ENCODE measurements around the gene TSPAN1.

DNA sequence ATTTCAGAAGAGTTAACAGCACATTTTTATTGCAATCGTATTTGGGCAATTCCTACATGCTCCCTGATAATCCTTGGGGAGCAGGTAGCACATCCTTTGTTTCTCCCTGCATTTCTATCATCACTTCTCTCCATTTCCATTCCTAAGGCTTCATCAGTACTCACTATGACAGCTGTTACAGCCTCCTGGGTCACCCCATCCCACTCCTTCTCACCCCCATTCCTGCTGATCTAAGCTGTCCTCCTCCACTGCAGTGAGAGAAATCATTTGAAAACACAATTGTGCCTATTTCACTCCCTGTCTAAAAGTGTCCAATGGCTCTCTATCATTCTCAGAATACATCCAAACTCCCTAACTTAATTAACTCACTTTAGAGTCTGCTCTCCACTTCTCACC, 17.0 kb upstream of the TSPAN1 start:
- TF ChIP-seq, protein P1, sequence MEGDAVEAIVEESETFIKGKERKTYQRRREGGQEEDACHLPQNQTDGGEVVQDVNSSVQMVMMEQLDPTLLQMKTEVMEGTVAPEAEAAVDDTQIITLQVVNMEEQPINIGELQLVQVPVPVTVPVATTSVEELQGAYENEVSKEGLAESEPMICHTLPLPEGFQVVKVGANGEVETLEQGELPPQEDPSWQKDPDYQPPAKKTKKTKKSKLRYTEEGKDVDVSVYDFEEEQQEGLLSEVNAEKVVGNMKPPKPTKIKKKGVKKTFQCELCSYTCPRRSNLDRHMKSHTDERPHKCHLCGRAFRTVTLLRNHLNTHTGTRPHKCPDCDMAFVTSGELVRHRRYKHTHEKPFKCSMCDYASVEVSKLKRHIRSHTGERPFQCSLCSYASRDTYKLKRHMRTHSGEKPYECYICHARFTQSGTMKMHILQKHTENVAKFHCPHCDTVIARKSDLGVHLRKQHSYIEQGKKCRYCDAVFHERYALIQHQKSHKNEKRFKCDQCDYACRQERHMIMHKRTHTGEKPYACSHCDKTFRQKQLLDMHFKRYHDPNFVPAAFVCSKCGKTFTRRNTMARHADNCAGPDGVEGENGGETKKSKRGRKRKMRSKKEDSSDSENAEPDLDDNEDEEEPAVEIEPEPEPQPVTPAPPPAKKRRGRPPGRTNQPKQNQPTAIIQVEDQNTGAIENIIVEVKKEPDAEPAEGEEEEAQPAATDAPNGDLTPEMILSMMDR (IDR thresholded peaks at IDR 0.05) = no peak
- TF ChIP-seq JUND (IDR thresholded peaks at IDR 0.05) (no peak), FOSL2 (IDR thresholded peaks at IDR 0.05; ENCODE audit: borderline replicate concordance, low read depth) (no peak), NFIC (IDR thresholded peaks at IDR 0.05; ENCODE audit: borderline replicate concordance) (no peak)
- TF ChIP-seq, protein P2, sequence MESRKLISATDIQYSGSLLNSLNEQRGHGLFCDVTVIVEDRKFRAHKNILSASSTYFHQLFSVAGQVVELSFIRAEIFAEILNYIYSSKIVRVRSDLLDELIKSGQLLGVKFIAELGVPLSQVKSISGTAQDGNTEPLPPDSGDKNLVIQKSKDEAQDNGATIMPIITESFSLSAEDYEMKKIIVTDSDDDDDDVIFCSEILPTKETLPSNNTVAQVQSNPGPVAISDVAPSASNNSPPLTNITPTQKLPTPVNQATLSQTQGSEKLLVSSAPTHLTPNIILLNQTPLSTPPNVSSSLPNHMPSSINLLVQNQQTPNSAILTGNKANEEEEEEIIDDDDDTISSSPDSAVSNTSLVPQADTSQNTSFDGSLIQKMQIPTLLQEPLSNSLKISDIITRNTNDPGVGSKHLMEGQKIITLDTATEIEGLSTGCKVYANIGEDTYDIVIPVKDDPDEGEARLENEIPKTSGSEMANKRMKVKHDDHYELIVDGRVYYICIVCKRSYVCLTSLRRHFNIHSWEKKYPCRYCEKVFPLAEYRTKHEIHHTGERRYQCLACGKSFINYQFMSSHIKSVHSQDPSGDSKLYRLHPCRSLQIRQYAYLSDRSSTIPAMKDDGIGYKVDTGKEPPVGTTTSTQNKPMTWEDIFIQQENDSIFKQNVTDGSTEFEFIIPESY (IDR thresholded peaks at IDR 0.05; ENCODE audit: borderline replicate concordance, low read depth) = no peak
